DMS153 (cell line): ENCODE results near the gene CCDC27.
A peak's percentile ranks its signal among the peaks of the same experiment; 100 is the strongest.
"Not testable (repeated sequence)": the region's sequence is repeated elsewhere in the genome, so short reads cannot be mapped to it uniquely, and the experiment has no call there.

Experiments
- DNase-seq: peaks from one replicate; lab custom pipeline; 2025; lab: John Stamatoyannopoulos, UW

CCDC27 gene

DNA sequence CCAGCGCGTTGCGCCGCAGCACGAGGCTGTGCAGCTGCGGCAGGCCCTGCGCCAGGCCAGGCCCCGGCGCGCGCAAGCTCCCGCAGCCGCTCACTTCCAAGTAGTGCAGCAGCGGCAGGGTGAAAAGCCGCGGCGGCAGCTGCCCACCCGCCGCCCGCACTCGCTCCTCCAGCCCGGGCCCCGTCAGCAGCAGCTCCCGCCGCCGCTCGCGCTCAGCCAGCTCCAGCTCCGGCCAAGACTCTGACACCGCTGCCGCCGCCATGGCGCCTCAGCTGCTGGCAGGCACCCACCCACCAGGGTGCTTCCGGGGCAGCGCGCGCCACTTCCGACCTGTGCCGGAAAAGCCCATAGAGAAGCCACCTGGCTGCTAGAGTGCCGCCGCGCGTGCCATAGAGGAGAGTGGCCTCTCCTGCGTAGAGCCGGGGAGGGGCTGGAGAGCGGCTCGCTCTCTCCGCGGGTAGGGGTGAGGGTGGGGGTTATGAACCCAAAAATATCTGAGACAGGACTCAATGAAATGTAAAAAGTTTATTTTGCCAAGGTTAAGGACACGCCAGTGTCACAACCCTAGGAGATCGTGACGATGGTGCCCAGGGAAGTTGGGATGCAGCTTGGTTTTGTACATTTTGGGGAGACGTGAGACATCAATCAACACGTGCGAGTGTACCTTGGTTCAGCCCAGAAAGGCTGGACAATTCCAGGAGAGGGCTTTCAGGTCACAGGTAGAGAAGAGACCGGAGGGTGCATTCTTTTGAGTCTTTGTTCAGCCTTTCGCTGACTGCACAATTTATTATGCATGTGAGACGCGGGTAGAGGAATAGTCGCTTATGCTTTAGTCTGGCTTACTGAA, 44.2 kb downstream of the CCDC27 start, which contains the start of gene LRRC47:
TSS of gene LRRC47 (minus strand) at position 284 of the 847 bp plus-strand sequence. CDS start at position 262, 22 bp downstream.
- DNase-seq = peak; percentile 76

DNA sequence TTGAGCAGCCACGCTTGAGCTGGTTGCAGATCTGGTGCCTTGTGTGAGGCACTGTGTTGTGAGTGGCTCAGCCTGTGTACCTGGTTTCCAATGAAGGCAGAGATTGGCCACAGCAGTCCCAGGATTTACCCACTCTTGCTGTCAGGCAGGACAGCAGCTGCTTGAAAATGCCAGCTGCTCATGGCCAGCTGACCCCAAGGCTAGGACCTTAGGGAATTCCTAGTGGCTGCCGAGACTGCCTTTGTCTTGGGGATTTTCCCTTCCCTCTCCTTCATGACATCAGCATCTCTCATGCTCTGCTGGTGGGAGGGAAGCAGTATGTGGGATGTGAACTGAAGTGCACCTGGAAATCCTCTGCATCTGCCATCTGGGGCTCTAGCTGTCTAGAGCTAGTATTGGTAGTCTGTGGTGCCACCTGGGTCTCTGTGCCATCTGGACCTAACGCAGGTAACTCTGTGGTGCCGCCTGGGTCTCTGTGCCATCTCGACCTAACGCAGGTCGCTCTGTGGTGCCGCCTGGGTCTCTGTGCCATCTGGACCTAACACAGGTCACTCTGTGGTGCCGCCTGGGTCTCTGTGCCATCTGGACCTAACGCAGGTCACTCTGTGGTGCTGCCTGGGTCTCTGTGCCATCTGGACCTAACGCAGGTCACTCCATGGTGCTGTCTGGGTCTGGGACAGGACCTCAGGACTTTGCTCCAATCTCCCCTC, 47.9 kb downstream of the CCDC27 start:
- DNase-seq = no peak

GRCh38 chr1:3800795-3801194, 48.5 kb downstream of the CCDC27 start:
- not testable (repeated sequence) for DNase-seq

- no peak for DNase-seq
These were observed 51.8 kb downstream of the CCDC27 start for GRCh38 chr1:3803905-3804626.

- not testable (repeated sequence) for DNase-seq
These were observed 52.3 kb downstream of the CCDC27 start for GRCh38 chr1:3804627-3804944.

DNA sequence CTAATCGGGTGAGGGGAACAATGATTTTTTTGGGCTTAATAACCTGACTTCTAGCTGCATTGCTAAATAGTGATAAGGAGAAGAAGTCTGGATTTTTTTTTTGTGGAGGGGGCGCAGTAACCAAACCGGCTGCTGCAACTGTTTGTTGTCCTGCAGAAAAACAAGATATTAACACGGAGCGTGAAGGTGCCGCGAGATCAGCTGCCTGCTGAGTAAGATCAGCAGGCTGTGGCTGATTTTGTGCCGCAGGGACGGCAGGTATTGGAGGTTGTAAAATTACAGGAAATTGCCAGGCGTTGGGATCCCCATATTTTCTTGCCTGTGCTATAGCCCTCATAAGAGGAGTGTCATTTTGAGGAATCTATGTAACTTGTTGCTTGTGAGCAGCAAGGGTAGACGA, 52.8 kb downstream of the CCDC27 start:
- DNase-seq = no peak

GRCh38 chr1:3807769-3808168, 55.5 kb downstream of the CCDC27 start:
- DNase-seq = no peak

- no peak for DNase-seq
These were observed 57.4 kb downstream of the CCDC27 start for GRCh38 chr1:3809680-3810079.

- not testable (repeated sequence) for DNase-seq
These were observed 58.0 kb downstream of the CCDC27 start for GRCh38 chr1:3810149-3810761.

DNA sequence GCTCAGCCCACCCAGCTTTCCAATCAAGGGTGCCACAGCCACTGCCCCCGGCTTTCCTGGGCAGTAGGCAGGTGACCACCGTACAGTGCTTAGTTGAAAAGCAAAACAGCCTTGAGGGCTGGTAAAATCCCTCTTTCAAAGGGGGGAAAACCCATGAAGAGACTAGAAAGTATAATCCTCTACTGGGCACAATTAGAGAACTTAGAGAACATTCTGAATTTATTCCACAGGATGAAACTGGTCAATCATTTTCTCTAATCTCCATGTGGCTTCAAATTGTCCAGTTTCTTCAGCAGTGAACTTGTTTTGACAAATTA, 59.3 kb downstream of the CCDC27 start:
- no peak for DNase-seq

DNA sequence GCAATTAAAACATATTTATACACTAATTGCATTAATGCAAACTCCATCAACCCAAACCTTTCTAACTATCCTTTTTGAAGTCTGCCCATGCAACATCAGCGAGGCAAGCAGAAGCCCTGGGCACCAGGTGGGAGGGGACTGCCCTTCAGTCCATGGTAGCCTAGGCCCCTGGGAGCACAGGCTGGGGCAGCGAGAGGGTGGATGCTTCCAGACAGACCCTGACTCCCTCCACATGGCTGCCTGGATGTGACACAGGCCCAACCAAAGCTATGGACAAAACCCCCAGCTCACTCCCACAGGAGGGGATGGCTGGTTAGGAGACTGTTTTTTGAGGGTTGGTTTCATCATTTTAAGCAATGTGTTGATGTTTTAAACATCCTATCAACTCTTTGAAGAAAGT, 61.8 kb downstream of the CCDC27 start:
- DNase-seq = no peak

- no peak for DNase-seq
These were observed 62.7 kb downstream of the CCDC27 start for GRCh38 chr1:3814771-3815561.

GRCh38 chr1:3816331-3817137, 64.3 kb downstream of the CCDC27 start:
- DNase-seq = no peak

GRCh38 chr1:3817138-3817740, 65.0 kb downstream of the CCDC27 start:
- no peak for DNase-seq

GRCh38 chr1:3817821-3818597, 65.8 kb downstream of the CCDC27 start:
- DNase-seq = no peak

DNA sequence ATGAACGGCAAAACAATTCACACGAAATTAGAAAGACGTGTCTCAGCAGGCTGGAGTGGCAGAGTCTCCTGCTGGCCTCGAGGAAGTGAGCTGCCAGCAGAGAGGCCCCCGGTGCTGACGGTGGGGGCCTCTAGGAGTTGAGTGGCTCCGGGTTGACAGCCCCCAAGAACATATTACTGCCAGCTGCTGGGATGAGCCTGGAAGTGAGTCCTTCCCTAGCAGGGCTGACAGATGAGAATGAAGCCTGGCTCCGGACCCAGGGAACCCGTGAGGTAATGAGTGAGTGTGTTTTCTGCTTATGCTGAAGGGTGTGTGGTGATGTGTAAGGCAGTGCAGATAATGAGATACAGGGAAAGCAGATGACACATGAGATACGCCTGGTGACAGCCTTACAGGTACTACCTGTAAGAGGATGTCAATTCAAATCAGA, 67.5 kb downstream of the CCDC27 start:
- no peak for DNase-seq

- DNase-seq = no peak
These were observed 68.1 kb downstream of the CCDC27 start for GRCh38 chr1:3820316-3820715.

GRCh38 chr1:3821004-3821403, 68.8 kb downstream of the CCDC27 start:
- no peak for DNase-seq
